Transverse colon (tissue), 4 donors: ENCODE data around the gene YEATS2. TPM values are rescaled to one million over a fixed set of nuclear protein-coding genes. Genes with fewer than 3 reads are reported as not detected.

Experiments used
- DNase-seq: peaks from one replicate; pipeline ENCODE4 v3.0.0-alpha.2; 2019
- H3K27ac ChIP-seq, 4 donors: fragments of 200-600 bp; sonication (generic); 2 replicates each; pipeline ENCODE4 v1.5.1; 2016 to 2018; ENCODE audit warnings: inconsistent platforms in 4 of 4
- H3K27me3 ChIP-seq: fragments of 200-600 bp; sonication (generic); 2 replicates; pipeline ENCODE4 v1.5.1; 2017; ENCODE audit warnings: inconsistent platforms
- H3K36me3 ChIP-seq, 4 donors: fragments of 200-600 bp; sonication (generic); 2 replicates each; pipeline ENCODE4 v1.5.1; 2017 to 2019; ENCODE audit warnings: inconsistent platforms in 4 of 4
- H3K4me1 ChIP-seq, 4 donors: fragments of 200-600 bp; sonication (generic); 2 replicates each; pipeline ENCODE4 v1.5.1; 2017 to 2020; ENCODE audit warnings: inconsistent platforms in 4 of 4
- H3K4me3 ChIP-seq, 4 donors: fragments of 200-600 bp; sonication (generic); 1 replicate in 1 of 4; 2 replicates in 3 of 4; pipeline versions ENCODE4 v1.5.1 to v1.6.1; 2017 to 2019; ENCODE audit warnings: inconsistent platforms in 4 of 4
- H3K9me3 ChIP-seq, 2 donors: fragments of 200-600 bp; sonication (generic); 2 replicates each; pipeline ENCODE4 v1.5.1; 2017 to 2019; ENCODE audit warnings: inconsistent platforms in 2 of 2
- EP300 ChIP-seq: sonication (generic); formaldehyde crosslinking; IDR thresholded peaks from one replicate; pipeline ENCODE4 v1.6.1; 2017; ENCODE audit warnings: antibody characterized with exemption, low read depth
- POLR2A ChIP-seq: fragments of 450-650 bp; IDR thresholded peaks from one replicate; pipeline ENCODE4 v1.6.1; 2016; ENCODE audit warnings: antibody characterized with exemption, mild to moderate bottlenecking, moderate library complexity
- POLR2AphosphoS5 ChIP-seq, 3 donors: sonication (generic); formaldehyde crosslinking; IDR thresholded peaks; one replicate each; pipeline ENCODE4 v1.6.1; 2016; ENCODE audit warnings: antibody characterized with exemption in 3 of 3
- WGBS, 2 donors: methylation state at CpG; one replicate each; pipeline ENCODE4 v1.1.5; 2018; ENCODE audit warnings: low coverage in 1 of 2; 5-methylcytosine and 5-hydroxymethylcytosine counted together
- in situ Hi-C, 4 donors: fragments of 200-750 bp; cut with MboI; loops; one replicate each; pipeline versions ENCODE4 v1.15.0 to v1.15.1; 2017; ENCODE audit warnings: low sequenced_read_pairs in 3 of 4, low pct_ligation_motif_present in 1 of 4, low pct_unique_long_range_greater_than_20kb in 1 of 4
- intact Hi-C: fragments of 100-400 bp; cut with DNase I; formaldehyde crosslinking; loops from one replicate; pipeline ENCODE4 v1.15.1; 2023; ENCODE audit warnings: low total_unique reads
- total RNA-seq, 4 donors: library from RNA; depleted of rRNA; stranded (reverse); fragments of >200 nt; gene quantifications; one replicate each; pipeline ENCODE4 v1.1.0, GENCODE V29; 2016
- TF ChIP-seq, protein P1 (sequence below), 5 experiments: fragments of 200-600 bp in 3 of 5; fragments of 450-650 bp in 2 of 5; sonication (generic) in 3 of 5; IDR thresholded peaks; 1 replicate in 2 of 5; 2 replicates in 3 of 5; pipeline ENCODE4 v1.5.1; 2016 to 2017; ENCODE audit warnings: antibody characterized with exemption in 5 of 5, inconsistent platforms in 3 of 5, mild to moderate bottlenecking in 2 of 5, moderate library complexity in 1 of 5

YEATS2 gene
- total RNA-seq, 4 donors from 2014 or later, result 10.1 to 23.2 (median 16.1) TPM

DNA sequence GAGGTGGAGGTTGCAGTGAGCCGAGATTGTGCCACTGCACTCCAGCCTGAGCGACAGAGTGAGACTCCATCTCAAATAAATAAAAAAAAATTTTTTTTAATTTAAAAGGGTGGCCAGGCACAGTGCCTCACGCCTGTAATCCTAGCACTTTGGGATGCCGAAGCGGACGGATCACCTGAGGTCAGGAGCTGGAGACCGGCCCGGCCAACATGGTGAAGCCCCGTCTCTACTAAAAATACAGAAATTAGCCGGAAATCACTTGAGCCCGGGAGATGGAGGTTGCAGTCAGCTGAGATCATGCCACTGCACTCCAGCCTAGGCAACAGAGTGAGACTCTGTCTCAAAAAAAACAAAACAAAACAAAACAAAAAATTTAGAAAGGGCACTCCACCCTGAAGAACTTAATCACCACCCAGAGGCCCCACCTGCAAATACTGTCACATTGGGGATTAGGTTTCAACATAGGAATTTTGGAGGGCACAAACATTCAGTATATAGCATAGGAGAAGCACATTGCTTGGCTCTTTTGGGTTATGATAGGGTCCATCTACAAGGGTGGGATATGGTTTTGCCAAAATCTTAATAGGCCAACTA, 7.1 kb upstream of the YEATS2 start:
- TF ChIP-seq POLR2A (no peak), POLR2AphosphoS5 (IDR thresholded peaks at IDR 0.05) (no peak)
- TF ChIP-seq, protein P1, sequence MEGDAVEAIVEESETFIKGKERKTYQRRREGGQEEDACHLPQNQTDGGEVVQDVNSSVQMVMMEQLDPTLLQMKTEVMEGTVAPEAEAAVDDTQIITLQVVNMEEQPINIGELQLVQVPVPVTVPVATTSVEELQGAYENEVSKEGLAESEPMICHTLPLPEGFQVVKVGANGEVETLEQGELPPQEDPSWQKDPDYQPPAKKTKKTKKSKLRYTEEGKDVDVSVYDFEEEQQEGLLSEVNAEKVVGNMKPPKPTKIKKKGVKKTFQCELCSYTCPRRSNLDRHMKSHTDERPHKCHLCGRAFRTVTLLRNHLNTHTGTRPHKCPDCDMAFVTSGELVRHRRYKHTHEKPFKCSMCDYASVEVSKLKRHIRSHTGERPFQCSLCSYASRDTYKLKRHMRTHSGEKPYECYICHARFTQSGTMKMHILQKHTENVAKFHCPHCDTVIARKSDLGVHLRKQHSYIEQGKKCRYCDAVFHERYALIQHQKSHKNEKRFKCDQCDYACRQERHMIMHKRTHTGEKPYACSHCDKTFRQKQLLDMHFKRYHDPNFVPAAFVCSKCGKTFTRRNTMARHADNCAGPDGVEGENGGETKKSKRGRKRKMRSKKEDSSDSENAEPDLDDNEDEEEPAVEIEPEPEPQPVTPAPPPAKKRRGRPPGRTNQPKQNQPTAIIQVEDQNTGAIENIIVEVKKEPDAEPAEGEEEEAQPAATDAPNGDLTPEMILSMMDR (IDR thresholded peaks at IDR 0.05), result no peak
- no peak for DNase-seq
- no peaks in the 10 kb centered on the region for H3K36me3 ChIP-seq
- no peak overlapping the region for H3K4me3 ChIP-seq
- H3K4me1 ChIP-seq, result no peaks in the 10 kb centered on the region
- in situ Hi-C loops, result no loop called here
- H3K9me3 ChIP-seq, result no peaks in the 10 kb centered on the region
- intact Hi-C loops, result loop anchor here (10.0 kb wide), 1 partner anchor 74 kb away; no protein-coding TSS in a partner anchor
- WGBS, 2 donors, result 95 to 96% methylated on average over 7 to 11 of the region's 11 CpGs
- no peaks in the 10 kb centered on the region for H3K27me3 ChIP-seq
- H3K27ac ChIP-seq, result no peak overlapping the region

DNA sequence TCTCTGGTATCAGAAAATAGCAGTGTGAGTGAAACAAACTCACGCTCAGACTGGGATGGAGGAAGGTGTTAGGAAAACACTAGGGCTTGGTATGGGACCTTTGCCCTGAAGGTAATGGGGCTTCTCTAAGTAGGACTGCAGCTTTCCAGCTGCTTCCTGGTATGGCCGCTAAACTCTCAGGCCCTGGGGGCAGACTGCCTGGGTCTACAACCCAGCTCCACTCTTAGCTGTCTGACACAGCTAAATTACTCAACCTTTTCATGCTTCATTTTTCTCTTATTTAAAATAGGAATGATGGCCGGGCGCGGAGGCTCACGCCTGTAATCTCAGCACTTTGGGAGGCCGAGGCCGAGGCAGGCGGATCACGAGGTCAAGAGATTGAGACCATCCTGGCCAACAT, 5.2 kb upstream of the YEATS2 start:
- intact Hi-C loops (loop anchor here (10.0 kb wide), 1 partner anchor 72 kb away; no protein-coding TSS in a partner anchor), in situ Hi-C loops (no loop called here)
- TF ChIP-seq, protein P1 (IDR thresholded peaks at IDR 0.05), result no peak
- TF ChIP-seq POLR2A, result no peak
- Histone ChIP-seq H3K4me3 (no peak overlapping the region), H3K27ac (no peak overlapping the region), H3K27me3 (no peaks in the 10 kb centered on the region), H3K9me3 (no peaks in the 10 kb centered on the region), H3K36me3 (no peaks in the 10 kb centered on the region), H3K4me1 (peaks cover 0 to 4% (median 0%) of the 10 kb centered on the region in 4 donors)
- WGBS, 2 donors, result 89 to 100% methylated on average over 4 to 10 of the region's 10 CpGs
- DNase-seq, result no peak

DNA sequence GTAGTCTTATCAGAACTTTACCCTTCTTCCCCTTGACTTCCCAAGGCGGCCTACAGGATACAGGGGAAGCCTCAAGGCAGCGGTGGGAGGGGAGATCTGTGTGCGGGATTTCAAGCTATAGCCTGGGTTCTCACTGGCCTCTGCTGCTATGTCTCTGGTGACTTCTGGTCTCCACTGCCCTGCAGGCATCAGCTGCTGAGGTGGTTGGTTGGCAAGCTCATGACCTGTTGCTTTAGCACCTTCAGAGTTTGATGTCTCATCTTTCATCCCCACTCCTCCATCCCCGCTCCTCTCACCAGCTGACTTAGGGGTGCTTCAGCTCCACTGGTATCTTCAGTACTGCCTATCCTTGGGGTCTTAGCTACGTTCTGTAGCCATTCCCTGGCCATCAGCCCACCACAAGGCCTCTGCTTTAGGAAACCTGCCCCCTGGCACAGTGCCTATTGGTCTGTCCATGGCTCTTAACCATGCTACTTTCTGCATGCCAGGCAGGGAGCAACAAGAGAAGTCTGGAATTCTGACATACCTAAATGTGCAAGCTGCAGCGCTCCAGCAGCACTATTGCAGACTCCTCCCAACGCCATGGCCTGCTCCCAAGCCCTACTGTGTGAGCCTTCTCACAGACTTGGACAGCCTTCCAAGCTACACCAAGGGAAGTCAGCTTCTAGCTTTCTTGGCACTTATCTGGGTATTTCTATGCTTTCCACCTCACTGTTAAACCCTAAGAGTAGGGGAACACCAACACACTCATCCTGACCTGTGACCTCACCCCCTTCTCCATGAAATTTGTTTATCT, 1.8 kb upstream of the YEATS2 start:
- intact Hi-C loops (loop anchor here (10.0 kb wide), 1 partner anchor 69 kb away; no protein-coding TSS in a partner anchor), in situ Hi-C loops (no loop called here)
- Histone ChIP-seq H3K4me1 (peaks cover 10 to 23% (median 12%) of the 10 kb centered on the region in 4 donors), H3K9me3 (no peaks in the 10 kb centered on the region), H3K4me3 (no peak overlapping the region), H3K27ac (no peak overlapping the region), H3K36me3 (no peaks in the 10 kb centered on the region), H3K27me3 (no peaks in the 10 kb centered on the region)
- WGBS, 2 donors, result 93% methylated on average over 7 of the region's 7 CpGs; no CpG with 5 or more reads in 1 of the 2 donors
- DNase-seq, result no peak
- TF ChIP-seq, protein P1 (IDR thresholded peaks at IDR 0.05), result no peak
- no peak for TF ChIP-seq EP300
- TF ChIP-seq POLR2AphosphoS5 (IDR thresholded peaks at IDR 0.05), result no peak
- TF ChIP-seq POLR2A, result no peak

DNA sequence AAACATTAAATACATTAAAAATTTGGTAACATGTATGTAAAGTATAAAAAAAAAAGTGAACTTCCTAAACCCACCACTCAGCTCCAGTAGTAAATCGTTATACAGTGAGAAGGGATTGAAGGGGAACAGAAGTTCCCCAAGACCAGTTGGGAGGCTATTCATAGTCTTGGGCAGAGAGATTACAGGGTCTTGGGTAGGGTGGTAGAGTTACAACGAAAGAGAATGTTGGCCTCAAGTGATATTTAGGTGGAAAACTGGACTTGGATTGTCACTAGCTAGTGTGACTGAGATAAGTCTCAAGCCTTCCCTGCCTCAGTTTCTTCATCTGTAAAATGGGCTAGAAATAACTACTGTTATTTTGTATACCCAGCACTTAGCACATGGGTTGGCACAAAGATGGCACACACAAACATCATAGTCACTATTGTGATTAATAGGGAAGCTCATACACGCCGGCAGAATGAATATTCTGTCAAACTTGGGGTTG, 431 bp upstream of the YEATS2 start:
- intact Hi-C loops, result loop anchor here (10.0 kb wide), 1 partner anchor 68 kb away; no protein-coding TSS in a partner anchor
- no peaks in the 10 kb centered on the region for H3K9me3 ChIP-seq
- in situ Hi-C loops, result no loop called here
- DNase-seq, result no peak
- peaks cover 11 to 23% (median 14%) of the 10 kb centered on the region in 4 donors for H3K4me1 ChIP-seq
- H3K4me3 ChIP-seq, result peak overlapping the region; percentile 38 to 88 (median 78)
- no peaks in the 10 kb centered on the region for H3K27me3 ChIP-seq
- no peak for TF ChIP-seq POLR2AphosphoS5 (IDR thresholded peaks at IDR 0.05)
- TF ChIP-seq, protein P1 (IDR thresholded peaks at IDR 0.05), result peak in 1 of 5 experiments; percentile 40
- H3K36me3 ChIP-seq, result no peaks in the 10 kb centered on the region
- 33 to 52% methylated on average over 2 to 4 of the region's 4 CpGs for WGBS, 2 donors
- peak overlapping the region; percentile 86 to 92 (median 91) for H3K27ac ChIP-seq
